ENCODE measurements around the gene ACTN1.

The ACTN1 gene

DNA sequence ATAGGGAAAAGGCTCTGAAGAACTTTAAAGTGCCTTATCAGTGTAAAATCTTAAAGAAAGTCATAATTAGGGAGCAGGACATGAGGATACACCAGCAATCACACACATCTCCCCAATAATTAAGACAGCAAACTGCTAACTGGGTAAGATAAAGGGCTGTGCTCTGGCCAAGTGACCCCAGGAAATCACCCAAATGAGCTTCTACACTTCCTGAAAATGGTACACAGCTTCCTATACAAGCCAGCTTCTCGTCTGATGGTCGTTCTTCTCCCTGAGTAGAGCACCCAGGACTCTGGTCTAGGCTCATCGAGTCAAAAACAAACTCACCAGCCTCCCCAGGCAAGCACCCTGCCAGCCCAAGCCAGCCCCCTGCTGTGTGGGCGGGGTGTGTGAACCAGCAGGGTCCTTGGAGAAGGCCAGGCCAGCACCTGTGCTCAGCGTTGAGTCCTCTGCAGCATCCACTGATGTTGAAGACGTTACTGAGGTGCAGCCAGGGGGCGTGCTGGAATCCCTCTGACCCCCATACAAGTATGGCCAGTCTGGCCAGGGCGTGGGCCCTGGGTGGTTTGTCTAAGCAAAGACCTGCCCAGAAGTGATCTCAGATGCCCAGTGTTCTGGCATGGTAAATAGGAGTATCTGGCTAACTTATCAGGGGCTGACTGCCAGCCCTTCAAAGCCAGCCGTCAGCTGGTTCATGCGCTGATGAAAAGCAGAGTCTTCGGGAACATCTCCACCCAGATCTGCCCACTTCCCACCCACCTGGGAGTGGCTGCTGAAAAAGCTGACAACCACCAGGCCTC, 41.4 kb downstream of the ACTN1 start:
- in situ Hi-C loops (cut with MboI; ENCODE audit: low sequenced_read_pairs): no loop called here

DNA sequence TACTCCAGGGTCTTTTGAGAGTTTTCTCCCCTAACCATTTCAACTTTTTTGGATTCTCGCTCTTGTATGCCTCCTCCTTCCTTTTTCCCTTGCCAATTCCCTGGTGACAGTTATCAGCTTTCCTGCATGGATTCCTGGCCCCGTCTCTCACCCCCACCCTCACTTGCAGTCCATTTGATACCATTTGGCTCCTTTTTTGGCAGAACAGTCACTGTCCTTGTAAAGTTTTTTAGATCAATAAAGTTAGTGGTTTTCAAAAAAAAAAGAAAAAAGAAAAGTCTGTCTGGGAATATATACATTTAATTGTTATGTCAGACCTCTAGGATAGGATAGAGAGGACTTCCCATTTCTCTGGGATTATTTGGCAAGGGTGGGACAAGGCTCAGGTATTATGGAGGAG, 42.1 kb downstream of the ACTN1 start:
- in situ Hi-C loops (cut with MboI; ENCODE audit: low sequenced_read_pairs): no loop called here

DNA sequence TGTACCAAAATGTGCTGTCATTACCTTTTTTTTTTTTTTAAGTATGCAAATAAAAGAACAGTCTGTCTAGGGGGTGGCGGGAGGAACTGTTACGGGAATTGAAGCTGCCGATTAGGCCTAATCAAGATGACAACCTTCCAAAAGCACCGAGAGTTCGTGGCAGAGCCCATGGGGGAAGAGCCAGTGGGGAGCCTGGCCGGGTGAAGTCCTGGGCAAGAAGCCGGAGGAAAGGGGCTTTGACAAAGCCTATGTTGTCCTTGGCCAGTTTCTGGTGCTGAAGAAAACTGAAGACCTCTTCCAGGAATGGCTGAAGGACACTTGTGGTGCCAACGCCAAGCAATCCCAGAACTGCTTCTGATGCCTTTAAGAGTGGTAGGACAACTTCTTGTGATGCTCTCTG, 42.6 kb downstream of the ACTN1 start:
- in situ Hi-C loops (cut with MboI; ENCODE audit: low sequenced_read_pairs): no loop called here

DNA sequence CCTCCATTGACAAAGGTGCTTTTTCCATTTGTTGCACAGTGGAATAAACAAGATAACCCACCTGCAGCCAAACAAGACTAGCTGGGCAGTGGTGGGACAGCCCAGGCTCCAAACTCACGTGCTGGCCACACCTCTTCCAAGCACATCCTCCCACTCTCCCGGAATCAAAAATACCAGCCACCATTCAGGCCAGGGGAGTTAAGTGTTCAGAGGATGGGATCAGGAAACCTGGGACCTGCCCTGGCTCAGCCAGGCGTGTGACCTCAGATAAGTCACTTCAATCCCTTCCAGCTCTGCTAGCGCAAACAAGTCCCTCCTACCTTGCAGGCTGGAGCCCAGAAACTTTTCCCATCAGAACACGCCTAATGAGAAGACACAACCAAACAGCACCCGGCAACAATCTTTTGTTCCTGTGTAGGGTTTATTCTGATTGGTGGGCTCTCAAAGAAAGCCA, 43.3 kb downstream of the ACTN1 start:
- in situ Hi-C loops (cut with MboI; ENCODE audit: low sequenced_read_pairs): no loop called here

DNA sequence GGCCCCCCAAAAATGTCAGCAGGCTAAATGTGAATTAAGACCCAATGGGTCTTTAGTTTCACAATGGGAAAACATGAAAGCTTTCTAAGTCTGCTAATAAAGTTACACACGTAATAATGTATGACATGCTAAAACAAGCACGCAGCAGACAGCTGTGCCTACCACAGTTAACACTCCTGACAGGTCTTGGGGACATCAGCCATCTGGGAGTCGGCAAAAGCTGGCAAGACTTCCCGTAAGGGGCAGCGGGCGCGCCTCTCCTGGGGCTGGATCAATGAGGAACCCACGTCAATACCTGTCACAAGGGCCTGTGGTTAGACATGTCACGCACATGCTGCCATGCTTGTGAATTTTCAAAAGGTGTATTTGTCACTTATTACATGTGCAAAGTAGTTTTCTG, 45.0 kb downstream of the ACTN1 start:
- in situ Hi-C loops (cut with MboI; ENCODE audit: low sequenced_read_pairs): no loop called here

DNA sequence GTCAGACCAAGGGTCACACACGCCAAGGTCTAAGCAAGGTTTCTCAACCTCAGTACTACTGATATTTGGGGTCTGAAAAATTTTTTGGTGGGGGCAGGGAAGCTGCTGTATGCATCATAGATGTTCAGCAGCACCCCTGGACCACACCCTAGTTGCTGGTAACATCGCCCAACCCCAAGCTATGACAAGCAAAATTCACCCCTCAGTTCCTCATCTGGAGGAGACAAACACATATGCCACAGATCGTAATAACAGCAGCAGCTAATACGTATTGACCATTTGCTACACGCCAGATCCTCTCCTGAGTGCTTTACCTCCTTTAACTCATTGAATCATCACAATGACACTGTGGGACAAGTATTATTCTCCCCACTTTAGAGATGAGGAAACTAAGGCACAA, 46.4 kb downstream of the ACTN1 start:
- in situ Hi-C loops (cut with MboI; ENCODE audit: low sequenced_read_pairs): no loop called here

DNA sequence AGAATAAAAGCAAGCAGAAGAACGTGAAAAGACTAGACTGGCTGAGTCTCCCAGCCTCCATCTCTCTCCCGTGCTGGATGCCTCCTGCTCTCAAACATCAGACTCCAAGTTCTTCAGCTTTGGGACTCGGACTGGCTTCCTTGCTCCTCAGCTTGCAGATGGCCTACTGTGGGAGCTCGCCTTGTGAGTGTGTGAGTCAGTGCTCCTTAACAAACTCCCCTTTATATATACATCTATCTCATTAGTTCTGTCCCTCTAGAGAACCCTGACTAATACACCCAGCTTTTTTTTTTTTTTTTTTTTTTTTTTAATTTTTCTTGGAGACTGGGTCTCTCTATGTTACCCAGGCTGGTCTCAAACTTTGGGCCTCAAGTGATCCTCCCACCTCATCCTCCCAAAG, 46.9 kb downstream of the ACTN1 start:
- in situ Hi-C loops (cut with MboI; ENCODE audit: low sequenced_read_pairs): no loop called here

DNA sequence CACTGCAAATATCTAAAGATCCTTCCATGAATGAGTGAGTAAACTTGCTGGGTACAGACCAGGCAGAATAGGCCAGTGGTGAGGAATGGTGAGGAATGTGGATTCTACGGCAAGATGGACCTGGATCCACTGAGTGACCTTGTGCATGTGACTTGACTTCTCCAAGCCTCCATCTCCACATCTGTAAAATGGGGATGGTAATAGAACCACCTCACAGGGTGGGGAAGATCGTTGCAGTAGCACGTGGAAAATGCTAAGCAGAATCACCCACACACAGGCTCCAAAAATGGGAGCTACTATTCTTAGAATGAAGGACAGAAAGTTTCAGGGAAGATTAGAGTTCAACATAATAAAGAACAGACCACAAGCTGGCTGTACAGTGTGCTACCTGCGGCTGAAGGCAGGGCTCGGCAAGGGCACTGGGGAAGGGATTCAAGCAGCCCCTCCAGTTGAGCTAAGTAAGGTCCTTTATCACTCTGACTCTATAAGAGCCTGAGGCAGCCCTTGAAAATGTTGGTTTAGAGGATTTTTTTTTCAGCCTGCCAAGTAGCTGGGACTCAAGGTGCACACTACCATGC, 47.5 kb downstream of the ACTN1 start:
- in situ Hi-C loops (cut with MboI; ENCODE audit: low sequenced_read_pairs): no loop called here

DNA sequence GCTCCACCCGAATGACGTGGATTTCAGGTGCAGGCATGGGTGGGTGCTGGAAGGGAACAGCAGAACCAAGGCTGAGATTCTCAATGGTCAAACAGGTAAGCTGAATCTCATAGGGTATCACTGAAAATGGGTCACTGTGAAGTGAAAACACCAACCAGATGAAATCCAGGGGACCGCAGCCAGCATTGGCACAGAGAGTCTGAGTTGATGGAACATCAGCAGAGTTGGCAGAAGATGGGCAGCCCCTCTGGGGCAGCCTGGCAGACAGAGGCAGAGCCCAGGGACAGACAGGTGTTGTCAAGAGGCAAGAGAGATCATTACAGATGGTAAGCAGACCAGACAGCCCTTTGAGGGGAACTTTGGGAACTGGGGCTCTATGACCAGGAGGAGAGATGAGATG, 48.0 kb downstream of the ACTN1 start:
- in situ Hi-C loops (cut with MboI; ENCODE audit: low sequenced_read_pairs): no loop called here

DNA sequence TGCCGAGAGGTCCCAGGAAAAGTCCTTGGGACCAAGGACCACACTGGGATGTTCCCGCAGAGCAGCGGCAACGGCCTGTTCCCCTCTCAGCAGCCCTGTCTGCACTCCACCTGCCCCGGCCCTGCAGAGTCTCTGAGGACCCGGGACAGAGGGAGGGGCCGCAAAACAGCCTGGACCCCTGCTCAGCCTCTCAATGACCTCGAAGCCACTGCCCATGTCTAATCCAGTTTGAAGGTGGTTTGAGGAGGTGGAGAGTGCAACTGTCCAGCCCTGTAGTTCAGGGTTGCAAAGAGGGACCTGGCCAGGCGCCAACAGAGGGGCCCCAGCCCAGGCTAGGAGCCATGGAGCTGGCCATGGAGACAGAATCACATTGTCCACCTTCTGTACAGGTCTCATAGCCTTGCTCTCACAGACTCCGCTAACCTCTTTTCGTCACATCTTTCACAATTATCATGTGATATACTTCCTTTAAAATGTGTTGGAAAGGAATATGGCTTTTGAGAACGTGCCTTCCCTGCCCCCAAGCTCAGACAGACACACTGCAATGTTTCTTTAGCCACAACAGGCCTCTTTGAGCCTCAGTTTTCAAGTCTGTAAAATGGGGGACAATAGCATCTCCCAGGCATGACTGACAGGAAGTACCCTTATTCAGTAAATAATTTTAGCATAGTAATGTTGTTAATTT, 49.3 kb downstream of the ACTN1 start:
- in situ Hi-C loops (cut with MboI; ENCODE audit: low sequenced_read_pairs): no loop called here

DNA sequence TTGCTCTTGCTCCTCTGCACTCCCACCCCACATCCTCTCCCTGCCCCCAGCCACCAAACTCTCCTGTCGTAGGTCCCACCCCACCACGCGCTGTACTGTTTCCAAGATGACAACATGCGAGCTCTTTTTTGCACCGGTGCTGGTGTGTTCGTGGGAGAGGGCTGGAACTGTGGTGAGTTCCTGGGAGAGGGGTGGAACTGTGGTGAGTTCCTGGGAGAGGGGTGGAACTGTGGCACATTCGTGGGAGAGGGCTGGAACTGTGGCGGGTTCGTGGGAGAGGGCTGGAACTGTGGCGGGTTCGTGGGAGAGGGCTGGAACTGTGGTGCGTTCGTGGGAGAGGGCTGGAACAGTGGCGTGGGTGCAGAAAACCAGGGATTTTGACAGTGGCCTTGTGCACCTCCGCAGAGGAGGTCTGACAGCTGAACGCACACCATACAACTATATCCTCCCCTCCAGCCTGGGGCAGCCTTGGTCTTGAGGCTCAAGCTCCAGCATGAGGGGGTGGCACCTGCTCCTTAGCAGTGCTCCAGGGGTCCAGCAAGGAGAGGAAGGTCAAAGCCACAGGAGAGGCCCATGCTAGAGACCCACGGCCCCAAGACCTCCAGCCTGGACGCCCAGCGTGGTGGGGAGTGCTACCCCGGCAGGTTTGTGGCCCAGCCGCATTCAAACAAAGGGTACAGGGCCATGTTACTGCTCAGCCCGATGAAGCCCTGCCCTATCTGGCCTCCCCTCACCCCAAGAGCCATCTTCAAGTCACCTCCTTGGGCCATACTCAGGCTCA, 50.1 kb downstream of the ACTN1 start:
- in situ Hi-C loops (cut with MboI; ENCODE audit: low sequenced_read_pairs): no loop called here

DNA sequence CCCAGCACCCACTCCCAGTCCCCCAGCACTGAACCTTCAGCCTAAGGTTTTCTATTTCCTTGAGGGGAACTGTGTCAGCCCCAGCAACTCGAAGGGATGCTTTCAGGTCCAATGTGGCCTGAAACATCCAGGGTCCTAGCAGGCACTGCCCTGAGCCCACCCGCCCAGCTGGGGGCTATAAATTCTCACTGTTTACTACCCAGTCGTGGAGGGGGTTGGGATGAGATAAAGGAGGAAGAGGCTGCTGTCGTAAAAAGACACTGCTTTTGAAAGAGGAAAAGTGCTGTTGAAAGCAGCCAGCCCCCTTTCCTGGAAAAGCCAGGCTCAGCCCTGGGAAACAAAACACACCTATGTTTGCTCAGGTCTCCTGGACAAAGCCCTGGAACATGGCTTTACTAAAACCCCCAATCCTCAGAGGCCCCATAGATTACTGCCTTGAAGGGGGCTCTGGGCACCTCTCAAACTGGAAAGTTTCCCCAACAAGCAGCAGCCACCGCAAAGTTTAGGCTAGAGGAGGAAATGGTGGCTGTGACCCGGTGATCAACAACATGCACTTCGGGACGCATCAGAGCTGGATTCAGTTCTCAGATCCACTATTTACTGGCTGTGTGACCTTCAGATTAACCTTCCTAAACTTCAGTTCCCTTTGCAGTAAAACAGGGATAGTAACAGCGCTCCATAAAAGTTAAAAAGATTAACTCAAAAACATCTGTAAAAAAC, 51.0 kb downstream of the ACTN1 start:
- in situ Hi-C loops (cut with MboI; ENCODE audit: low sequenced_read_pairs): no loop called here

DNA sequence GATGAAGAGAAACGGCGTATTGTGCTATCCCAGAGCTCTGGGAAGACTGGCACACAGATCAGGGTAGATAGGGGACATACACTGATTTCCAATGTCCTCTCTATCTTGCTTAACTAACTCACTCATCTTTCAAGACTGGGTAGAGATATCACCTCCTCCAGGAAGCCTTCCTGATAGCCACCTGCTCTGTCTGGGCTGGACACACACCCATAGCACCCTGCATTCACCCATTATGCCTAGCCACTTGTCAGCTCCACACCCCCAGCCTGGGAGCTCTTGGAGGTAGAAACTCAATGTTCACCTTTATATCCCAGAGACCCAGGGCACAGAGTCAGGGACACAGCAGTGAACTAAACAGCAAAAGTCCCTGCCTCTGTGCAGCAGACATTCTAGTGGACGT, 52.0 kb downstream of the ACTN1 start:
- in situ Hi-C loops (cut with MboI; ENCODE audit: low sequenced_read_pairs): no loop called here

DNA sequence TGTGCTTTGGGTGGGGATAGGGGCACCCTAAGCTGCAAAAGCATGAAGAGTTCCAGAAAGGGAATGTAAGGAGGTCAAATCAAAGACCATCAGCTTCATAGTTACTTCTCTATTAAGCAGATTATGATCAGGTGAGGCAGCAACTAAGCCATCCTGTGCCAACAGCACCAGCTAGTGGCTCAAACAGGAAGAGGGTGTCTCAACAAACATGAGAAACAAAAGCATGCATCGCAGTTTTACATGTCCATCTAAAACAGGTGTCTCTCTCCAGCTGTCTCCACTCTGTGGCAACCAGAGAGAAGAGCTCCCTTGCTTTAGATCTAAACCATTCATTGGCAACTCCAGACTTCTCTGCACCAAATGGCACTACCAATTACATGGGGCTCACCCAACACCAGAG, 52.9 kb downstream of the ACTN1 start:
- in situ Hi-C loops (cut with MboI; ENCODE audit: low sequenced_read_pairs): no loop called here

DNA sequence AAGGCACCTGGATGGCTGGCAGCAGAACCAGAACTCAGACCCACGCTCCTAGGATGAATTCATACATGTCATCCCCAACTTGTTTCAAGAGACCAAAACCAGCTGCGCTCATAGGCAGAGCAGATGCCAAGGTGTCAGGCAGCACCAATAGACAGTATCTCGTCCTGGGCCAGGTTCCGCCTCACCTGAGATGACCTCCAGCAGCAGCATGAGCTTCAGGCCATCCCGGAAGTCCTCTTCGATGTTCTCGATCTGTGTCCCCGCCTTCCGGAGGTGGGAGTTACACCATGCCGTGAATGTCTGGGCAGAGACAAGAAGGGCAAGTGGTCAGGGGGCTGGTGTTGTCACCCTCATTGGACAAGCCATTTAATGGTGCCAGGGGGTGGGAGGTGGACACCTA, 53.7 kb downstream of the ACTN1 start:
- in situ Hi-C loops (cut with MboI; ENCODE audit: low sequenced_read_pairs): no loop called here

DNA sequence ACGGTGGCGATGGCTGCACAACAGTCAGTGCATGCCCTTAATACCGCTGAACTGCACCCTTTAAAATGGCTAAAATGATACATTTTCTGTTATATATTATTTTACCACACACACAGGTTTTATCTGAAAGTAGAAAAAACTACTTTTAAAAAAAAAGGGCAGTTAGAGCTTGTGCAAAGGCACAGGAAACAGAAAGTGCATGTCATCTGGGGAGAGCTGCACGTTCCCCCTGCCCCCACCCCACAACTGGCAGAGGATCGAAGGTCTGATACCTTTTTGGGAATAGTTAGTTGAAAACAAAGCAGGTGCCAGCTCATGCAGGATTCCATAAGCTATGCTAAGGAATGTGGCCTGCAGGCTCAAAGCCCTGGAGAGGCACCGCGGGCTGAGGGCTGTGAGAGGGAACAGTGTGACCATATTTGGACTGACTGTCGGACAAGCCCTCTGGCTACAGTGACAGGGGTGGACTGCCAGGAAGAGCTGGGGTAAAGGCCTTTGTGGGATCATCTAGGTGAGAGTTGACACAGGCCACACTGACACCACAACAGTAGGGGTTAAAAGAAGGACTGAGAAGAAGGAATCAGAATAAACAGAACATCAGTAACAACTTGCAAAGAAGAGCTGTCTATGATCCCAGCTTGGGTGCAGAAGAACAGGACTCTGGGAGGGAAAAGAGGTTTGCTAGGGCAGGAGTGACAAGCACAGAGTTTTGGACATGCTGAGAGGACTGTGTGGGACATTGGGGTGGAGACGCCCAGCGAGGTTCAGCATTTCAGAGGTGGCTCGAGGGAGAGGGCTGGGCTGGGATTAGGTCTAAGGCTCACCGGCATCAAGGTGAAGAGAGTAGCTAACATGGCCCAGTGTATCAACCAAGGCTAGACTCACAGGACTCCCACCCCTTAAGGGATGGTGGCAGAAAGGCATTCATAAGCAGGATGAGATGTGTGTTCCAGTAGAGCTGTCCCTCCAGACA, 54.6 kb downstream of the ACTN1 start:
- in situ Hi-C loops (cut with MboI; ENCODE audit: low sequenced_read_pairs): no loop called here

DNA sequence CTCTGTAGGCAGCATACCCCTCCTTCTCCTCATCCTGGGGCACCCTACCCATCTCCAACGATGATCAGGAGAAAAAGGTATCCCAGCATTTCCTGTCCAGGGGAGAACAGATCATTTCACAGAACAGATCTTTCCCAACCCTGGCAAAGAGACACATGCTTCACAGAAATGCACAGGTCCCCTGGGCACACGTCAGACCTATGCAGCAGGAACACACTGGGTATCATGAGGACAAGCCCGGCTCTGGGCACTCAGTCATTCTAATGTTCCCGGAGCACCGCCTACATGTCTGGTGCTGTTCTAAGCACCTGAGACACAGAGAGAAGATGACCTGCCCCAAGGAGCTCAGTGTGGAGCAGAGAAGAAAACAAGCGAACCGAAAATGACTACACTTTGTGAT, 56.2 kb downstream of the ACTN1 start:
- in situ Hi-C loops (cut with MboI; ENCODE audit: low sequenced_read_pairs): no loop called here

DNA sequence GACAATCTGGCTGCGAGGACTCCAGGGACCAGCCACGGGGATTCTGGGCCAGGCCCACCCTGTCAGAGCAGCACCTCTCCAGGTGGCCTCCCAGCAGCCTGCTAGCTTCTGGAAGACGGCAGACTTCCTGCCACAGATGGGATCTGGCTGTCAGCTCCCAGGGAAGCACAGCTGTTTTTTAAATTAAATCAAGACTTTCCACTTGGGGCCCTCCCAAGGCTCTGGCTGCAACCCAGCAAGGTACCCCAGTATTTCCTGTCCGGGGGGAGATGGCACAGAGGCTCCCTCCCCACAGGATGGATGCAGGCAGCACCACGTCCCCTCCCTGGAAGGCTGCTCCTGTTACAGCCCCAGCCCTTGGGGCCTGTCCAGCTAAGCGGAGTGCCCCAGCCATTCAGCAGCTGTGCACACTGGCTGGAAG, 56.9 kb downstream of the ACTN1 start:
- in situ Hi-C loops (cut with MboI; ENCODE audit: low sequenced_read_pairs): no loop called here

DNA sequence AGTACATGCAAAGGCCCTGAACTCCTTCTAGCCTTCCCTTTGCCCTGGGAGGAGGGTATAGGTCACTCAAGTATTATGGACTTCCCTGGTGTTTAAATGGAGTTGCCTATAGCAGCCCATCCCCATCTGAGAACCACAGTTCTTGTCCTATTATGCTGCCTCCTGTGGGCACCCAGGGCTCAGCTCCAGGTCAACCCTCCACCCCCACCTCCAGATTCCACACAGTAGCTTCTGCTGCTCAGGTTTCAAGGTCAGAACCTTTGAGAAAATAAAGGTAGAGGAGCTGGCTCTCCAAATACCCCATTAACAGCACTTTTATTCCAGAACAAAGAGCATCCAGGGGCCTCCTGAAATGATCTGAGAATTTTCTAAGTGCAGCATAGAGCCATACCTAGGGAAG, 57.4 kb downstream of the ACTN1 start:
- in situ Hi-C loops (cut with MboI; ENCODE audit: low sequenced_read_pairs): no loop called here

DNA sequence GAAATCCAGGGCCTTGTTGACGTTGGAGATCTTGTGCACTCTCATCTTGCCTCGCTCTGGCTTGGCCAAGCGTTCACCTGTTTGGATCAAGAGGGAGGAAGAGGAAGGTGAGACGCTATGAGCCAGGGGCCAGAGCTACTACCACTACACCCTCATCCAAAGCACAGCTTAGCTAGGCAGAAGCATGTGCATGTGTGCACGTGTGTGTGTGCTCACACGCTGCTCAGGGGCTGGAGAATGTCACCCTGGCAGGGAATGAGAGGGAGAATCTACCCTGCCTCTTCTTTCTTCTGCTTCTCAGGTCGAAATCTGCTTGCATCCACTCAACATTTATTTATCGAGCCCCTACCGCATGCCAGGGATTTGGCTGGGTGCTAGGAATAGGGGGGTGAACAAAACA, 58.1 kb downstream of the ACTN1 start:
- in situ Hi-C loops (cut with MboI; ENCODE audit: low sequenced_read_pairs): no loop called here

Data from hTERT RPE-1 (cell line).